Neural crest cell (in vitro differentiated cells): ENCODE data around the gene ODC1. TPM values are rescaled to one million over a fixed set of nuclear protein-coding genes. Genes with fewer than 3 reads are reported as not detected.

Experiments used
- DNase-seq: peaks from one replicate; pipeline ENCODE4 v3.0.0; 2021; ENCODE audit warnings: low read depth, mixed read lengths, low spot score
- H3K27ac Mint-ChIP-seq: one replicate; pipeline ENCODE4 v1.8.0; 2021; ENCODE audit warnings: mild to moderate bottlenecking, mixed read lengths; ENCODE audit not compliant: unreplicated experiment
- H3K27me3 Mint-ChIP-seq: 2 replicates; pipeline ENCODE4 v1.8.0; 2021; ENCODE audit warnings: low read depth, mild to moderate bottlenecking, mixed read lengths
- H3K36me3 Mint-ChIP-seq: 2 replicates; pipeline ENCODE4 v1.8.0; 2021; ENCODE audit warnings: low read depth, mild to moderate bottlenecking, mixed read lengths
- H3K4me1 Mint-ChIP-seq: 2 replicates; pipeline ENCODE4 v1.8.0; 2021; ENCODE audit warnings: mixed read lengths
- H3K4me3 Mint-ChIP-seq: one replicate; pipeline ENCODE4 v1.8.0; 2021; ENCODE audit warnings: mild to moderate bottlenecking, mixed read lengths
- H3K9me3 Mint-ChIP-seq: 2 replicates; pipeline ENCODE4 v1.8.0; 2021; ENCODE audit warnings: mixed read lengths
- total RNA-seq: library from RNA; stranded (reverse); gene quantifications from 2 replicates; pipeline ENCODE4 v1.2.1, GENCODE V29; 2021
- TF ChIP-seq, protein P1 (sequence below): fragments of 200-600 bp; sonication (generic); conservative IDR thresholded peaks from 2 replicates; pipeline ENCODE4 v1.5.0; 2021; ENCODE audit warnings: antibody characterized with exemption, mild to moderate bottlenecking

The ODC1 gene
- total RNA-seq, 1 donor from 2014 or later = 290 TPM

DNA sequence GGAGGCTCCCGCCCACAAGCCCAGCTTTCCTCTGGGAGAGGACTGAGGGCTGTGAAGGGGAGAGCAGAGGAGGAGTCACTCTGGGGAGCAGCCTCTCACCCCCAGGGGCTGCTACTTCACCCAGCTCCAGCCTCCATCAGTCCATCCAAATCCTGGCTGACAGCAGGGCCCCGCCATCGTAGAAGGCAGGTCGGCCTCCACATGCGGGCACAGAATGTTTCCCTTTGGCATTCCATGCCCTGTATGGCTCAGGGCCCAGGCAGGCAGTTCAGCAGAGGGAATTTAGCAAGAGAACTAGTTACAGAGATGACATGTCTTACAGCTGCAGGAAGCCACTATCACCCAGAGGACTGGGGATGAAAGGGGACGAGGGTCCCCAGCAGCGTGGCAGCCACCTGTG lies 6.4 kb upstream of the ODC1 start:
- no peak overlapping the region for H3K27ac Mint-ChIP-seq
- no peak overlapping the region for H3K4me3 Mint-ChIP-seq
- TF ChIP-seq, protein P1, sequence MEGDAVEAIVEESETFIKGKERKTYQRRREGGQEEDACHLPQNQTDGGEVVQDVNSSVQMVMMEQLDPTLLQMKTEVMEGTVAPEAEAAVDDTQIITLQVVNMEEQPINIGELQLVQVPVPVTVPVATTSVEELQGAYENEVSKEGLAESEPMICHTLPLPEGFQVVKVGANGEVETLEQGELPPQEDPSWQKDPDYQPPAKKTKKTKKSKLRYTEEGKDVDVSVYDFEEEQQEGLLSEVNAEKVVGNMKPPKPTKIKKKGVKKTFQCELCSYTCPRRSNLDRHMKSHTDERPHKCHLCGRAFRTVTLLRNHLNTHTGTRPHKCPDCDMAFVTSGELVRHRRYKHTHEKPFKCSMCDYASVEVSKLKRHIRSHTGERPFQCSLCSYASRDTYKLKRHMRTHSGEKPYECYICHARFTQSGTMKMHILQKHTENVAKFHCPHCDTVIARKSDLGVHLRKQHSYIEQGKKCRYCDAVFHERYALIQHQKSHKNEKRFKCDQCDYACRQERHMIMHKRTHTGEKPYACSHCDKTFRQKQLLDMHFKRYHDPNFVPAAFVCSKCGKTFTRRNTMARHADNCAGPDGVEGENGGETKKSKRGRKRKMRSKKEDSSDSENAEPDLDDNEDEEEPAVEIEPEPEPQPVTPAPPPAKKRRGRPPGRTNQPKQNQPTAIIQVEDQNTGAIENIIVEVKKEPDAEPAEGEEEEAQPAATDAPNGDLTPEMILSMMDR = no peak
- H3K4me1 Mint-ChIP-seq = peaks cover 16% of the 10 kb centered on the region
- H3K27me3 Mint-ChIP-seq = peaks cover 2% of the 10 kb centered on the region
- H3K9me3 Mint-ChIP-seq = no peaks in the 10 kb centered on the region
- H3K36me3 Mint-ChIP-seq = no peaks in the 10 kb centered on the region
- DNase-seq = no peak

DNA sequence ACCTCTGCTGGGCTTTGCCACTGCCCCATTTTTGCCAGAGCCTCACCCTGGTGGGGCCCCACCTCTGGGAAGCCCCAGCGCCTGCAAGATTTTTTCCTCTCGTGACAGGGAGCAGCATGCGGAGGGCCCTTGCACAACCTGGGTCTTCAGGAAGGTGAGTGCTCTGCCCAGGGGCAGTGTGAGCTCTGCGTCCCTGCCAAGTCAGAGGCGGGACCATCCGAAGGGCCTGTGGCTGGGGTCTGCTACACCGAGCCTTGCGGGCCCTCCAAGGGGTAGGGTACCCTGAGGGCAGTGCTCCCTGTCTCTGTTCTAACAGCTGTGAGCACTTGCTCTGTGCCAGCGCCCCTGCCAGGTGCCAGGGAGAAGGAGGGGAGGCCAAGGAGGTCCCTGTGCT lies 5.8 kb upstream of the ODC1 start:
- TF ChIP-seq, protein P1 = no peak
- DNase-seq = no peak
- Mint-ChIP-seq H3K4me3 (no peak overlapping the region), H3K9me3 (no peaks in the 10 kb centered on the region), H3K4me1 (peaks cover 21% of the 10 kb centered on the region), H3K36me3 (no peaks in the 10 kb centered on the region), H3K27ac (no peak overlapping the region), H3K27me3 (peaks cover 2% of the 10 kb centered on the region)

DNA sequence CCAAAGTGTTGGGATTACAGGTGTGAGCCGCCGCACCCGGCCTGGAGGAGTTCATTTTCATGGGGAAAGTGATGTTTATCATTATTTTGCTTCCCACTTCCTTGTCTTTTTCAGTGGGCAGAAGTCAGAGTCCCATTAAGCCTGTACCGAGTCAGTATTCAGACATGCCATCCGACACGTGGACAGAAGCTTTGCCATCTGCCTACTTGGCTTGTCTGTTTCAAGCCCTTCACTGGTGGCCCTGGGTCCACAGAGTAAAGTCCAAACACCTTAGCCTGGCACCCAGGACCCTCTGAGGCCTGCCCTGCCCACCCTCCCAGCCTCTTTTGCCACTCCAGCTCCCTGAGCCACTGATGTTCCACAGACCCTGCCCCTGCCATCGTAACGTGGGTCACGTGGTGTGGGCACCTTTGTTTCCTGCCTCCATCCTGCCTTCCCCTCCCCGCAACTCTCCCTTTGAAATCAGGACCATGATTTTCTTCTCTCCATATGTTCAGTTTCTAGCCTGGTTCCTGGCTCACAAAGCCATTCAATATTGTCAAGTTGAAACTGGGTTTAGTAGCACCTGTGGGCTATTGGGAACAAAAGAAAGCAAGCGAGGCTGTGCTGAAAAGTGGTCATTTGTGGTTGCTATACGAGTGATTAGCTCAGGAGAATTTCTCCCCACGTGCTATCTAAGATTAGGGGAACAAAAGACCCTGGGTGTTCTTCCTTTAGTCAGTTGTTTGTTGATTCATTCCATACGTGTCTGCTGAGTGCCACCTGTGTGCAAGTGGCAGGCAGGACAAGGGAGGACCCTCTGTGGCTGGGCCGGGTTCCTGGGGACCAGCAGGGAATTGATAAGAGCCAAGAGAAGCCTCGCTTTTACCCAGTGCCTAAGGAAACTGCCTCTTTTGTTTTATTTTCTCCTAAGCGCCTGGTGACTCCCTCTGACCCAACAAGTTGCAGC lies 5.1 kb upstream of the ODC1 start:
- H3K27me3 Mint-ChIP-seq = no peaks in the 10 kb centered on the region
- DNase-seq = no peak
- H3K27ac Mint-ChIP-seq = no peak overlapping the region
- H3K4me3 Mint-ChIP-seq = peak overlapping the region; percentile 31
- H3K9me3 Mint-ChIP-seq = no peaks in the 10 kb centered on the region
- no peaks in the 10 kb centered on the region for H3K36me3 Mint-ChIP-seq
- TF ChIP-seq, protein P1 = no peak
- peaks cover 21% of the 10 kb centered on the region for H3K4me1 Mint-ChIP-seq

DNA sequence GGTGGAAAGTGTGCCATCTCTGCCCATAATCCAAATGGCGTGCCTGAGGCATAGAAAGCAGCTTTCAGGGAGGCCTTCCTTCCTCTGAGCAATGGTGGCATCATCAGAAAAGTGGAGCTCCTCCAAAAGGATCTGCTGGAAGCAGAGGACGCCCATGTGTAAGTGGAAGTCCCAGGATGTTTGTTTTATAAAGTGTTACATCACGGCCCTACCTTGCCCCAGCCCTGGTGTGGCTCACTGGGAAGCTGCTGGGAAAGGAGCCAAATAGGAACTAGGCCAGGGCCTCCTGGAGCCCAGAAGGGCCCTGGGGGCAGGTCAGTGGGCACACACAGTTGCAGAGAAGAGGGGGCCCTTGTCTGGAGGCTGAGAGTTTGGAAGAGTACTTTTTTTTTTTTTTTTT lies 4.2 kb upstream of the ODC1 start:
- H3K27ac Mint-ChIP-seq = no peak overlapping the region
- H3K4me3 Mint-ChIP-seq = peak overlapping the region; percentile 3
- no peaks in the 10 kb centered on the region for H3K36me3 Mint-ChIP-seq
- no peaks in the 10 kb centered on the region for H3K27me3 Mint-ChIP-seq
- no peak for DNase-seq
- no peaks in the 10 kb centered on the region for H3K9me3 Mint-ChIP-seq
- H3K4me1 Mint-ChIP-seq = peaks cover 23% of the 10 kb centered on the region
- TF ChIP-seq, protein P1 = no peak

DNA sequence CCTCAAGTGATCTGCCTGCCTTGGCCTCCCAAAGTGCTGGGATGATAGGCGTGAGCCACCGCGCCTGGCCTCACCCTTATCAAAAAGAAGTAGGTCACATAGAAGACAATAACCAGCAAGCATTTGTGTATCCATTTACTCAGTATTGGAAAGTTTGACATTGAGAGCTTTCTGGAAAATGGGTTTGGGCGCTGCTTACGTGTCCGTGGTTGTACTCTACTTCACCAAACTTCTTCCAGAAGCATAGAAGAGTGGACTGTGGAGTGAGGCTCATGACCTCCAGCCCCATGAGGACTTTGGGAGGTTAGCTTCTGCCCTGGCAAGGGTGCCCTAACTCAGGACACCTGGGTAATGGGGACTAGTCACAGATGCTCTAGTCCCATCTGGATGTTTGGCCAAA lies 3.7 kb upstream of the ODC1 start:
- no peak overlapping the region for H3K27ac Mint-ChIP-seq
- TF ChIP-seq, protein P1 = no peak
- H3K4me3 Mint-ChIP-seq = no peak overlapping the region
- no peaks in the 10 kb centered on the region for H3K9me3 Mint-ChIP-seq
- no peaks in the 10 kb centered on the region for H3K36me3 Mint-ChIP-seq
- peaks cover 27% of the 10 kb centered on the region for H3K4me1 Mint-ChIP-seq
- H3K27me3 Mint-ChIP-seq = no peaks in the 10 kb centered on the region
- DNase-seq = no peak
